Measurements from ENCODE around the gene PTMS.

PTMS gene

GRCh38 chr12:6790496-6791150 lies 24.5 kb downstream of the PTMS start:
- DNase-seq, result peak in 1 of 2 experiments; percentile 47

- DNase-seq, result no peak
These were observed 25.9 kb downstream of the PTMS start for GRCh38 chr12:6791931-6792520.

- no peak for DNase-seq
These were observed 26.5 kb downstream of the PTMS start for GRCh38 chr12:6792522-6793201.

- DNase-seq, result no peak
These were observed 28.9 kb downstream of the PTMS start for GRCh38 chr12:6795088-6795487.

DNA sequence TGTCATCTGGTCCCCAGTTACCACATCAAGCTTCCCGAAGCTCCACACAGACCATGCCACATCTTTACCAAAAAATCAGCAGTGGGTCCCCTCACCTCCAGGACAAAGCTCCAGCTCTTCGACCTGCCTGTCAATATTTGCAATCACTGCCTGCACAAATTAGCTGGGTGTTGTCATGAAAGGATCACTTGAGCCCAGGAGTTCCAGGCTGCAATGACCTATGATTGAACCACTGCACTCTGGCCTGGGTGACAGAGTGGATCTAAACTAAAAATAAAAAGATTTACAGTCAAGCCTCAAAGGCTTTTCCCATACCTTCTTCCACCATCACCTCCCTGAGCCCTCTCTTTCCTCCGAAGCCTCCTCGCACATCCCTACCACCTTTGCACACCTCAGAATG lies 30.4 kb downstream of the PTMS start:
- DNase-seq, result no peak

DNA sequence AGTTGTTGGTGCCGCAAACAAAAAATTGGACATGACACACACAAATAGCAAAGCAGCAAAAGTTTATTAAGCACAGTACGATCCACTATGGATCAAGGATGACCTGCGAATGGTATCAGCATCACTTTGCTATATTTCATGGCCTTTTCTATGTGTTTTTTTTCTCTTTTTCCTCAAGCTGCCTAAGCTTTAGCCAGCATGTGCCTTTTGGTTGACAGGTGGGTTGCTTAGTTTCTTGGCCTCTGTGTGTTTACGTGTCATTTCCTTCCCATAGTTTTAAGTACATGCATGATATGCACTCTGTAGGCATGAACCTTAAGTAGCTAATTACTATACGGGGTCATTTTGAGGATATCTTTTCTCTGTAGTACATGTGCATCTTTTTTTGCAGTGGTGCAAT lies 33.0 kb downstream of the PTMS start:
- DNase-seq, result no peak

GRCh38 chr12:6807170-6807569 lies 41.0 kb downstream of the PTMS start:
- no peak for DNase-seq

DNA sequence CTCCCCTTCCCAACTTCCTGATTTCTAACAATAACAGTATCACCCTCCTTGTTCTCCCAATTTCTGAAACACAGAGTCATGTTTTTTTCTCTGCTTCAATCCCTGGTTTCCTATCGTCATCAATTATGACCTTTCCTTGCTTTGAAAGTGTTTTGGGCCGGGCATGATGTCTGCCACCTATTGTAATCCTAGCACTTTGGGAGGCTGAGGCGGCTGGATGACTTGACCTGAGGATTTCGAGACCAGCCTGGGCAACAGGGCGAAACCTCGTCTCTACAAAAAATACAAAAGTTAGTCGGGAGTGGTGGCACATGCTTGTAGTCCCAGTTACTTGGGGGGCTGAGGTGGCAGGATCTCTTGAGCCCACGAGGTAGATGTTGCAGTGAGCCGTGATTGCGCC lies 42.9 kb downstream of the PTMS start:
- no peak for DNase-seq

GRCh38 chr12:6810758-6811157 lies 44.6 kb downstream of the PTMS start:
- no peak for DNase-seq

DNA sequence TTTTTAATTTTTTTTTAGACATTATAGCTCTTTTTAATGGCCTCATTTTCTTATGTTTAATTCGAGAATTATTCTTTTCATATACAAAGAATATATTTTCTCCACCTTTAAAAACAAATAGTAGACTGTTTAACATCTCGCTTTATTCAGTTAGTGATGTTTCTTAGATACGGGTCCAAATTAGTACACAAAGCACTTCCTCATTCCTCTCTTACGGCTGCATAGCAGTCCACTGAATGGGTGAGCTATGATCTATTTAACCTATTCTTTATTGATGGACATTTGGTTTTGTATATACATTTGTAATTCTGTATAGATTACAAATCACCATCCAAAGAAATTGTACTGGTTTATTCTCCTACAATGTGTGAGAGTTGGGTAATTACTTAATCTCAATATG lies 47.2 kb downstream of the PTMS start:
- DNase-seq, result no peak

DNA sequence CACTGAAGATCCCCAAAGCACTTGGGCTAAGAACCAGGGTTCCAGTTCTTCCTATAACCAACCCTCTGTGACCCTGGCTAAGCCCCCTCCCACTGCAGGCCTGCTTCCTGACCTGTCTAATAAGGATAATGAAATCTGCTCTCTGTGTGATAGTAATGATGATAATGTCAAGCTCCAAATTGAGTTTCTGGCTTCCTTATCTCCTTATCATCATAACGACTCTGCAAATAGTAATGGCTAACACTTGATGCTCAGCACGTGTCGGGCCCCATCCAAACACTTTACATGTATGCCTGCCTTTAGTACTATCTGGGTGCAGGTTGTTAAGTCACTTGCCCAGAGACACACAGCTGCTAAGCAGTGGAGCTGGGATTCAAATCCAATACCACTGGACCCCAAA lies 50.4 kb downstream of the PTMS start:
- no peak for DNase-seq

GRCh38 chr12:6817098-6817497 lies 50.9 kb downstream of the PTMS start:
- no peak for DNase-seq

DNA sequence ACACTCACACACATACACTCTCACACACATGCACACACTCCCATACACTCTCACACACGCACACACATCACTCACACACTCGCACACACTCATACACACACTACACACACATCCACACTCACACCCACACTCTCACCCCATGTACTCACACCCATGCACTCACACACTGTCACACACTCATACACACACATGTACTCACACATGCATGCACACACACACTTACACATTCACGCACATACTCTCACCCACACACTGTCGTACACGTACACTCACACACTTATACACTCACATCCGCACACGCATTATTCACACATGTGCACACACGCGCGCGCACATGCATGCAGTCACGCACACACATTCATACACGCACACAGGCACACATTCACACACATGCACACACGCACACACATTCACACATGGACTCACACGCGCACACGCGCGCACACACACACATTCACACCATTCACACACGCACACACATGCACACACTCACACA lies 51.5 kb downstream of the PTMS start:
- DNase-seq, result no peak

DNA sequence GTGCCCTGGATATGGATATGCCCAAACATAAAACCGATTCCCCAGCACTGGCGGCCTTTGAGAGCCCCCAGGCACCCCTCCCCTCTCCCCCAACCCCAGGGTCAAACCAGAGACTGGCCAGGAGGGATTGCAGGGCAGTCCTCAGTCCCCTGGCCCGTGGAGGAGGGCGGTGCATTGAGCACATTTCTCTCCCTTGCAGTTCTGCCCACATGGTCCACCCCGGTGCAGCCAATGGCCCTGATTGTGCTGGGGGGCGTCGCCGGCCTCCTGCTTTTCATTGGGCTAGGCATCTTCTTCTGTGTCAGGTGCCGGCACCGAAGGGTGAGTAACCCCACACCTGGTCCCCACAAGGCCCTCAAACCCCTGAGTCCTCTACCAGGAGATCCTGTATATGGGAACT lies 52.1 kb downstream of the PTMS start:
- no peak for DNase-seq

DNA sequence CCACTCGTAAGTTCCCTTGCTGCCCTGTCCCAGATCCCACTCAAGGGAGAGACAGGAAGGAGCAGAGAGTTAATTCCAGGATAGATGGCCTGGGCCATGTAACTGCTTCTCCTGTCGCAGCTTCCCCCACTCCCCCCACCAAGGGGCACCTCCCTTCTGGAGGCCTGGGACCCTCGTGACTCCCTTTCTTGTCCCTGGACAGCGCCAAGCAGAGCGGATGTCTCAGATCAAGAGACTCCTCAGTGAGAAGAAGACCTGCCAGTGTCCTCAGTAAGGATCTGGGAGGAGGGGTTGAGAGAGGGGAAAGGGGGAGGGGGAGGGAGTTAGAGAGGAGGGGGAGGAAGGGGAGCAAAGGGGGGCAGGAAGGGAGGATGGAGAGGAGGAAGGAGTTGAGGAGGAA lies 52.5 kb downstream of the PTMS start:
- no peak for DNase-seq

DNA sequence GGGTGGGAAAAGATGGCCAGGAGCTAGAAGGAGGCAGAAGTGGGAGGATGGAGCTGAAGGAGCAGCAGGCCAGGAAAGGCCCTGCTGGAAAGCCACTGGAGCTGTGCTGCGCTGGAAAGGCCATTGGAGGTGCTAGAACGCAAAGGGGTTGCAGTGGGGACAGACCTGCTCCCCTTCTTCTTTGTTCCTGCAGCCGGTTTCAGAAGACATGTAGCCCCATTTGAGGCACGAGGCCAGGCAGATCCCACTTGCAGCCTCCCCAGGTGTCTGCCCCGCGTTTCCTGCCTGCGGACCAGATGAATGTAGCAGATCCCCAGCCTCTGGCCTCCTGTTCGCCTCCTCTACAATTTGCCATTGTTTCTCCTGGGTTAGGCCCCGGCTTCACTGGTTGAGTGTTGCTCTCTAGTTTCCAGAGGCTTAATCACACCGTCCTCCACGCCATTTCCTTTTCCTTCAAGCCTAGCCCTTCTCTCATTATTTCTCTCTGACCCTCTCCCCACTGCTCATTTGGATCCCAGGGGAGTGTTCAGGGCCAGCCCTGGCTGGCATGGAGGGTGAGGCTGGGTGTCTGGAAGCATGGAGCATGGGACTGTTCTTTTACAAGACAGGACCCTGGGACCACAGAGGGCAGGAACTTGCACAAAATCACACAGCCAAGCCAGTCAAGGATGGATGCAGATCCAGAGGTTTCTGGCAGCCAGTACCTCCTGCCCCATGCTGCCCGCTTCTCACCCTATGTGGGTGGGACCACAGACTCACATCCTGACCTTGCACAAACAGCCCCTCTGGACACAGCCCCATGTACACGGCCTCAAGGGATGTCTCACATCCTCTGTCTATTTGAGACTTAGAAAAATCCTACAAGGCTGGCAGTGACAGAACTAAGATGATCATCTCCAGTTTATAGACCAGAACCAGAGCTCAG lies 53.2 kb downstream of the PTMS start:
- DNase-seq, result no peak

GRCh38 chr12:6820166-6820565 lies 54.0 kb downstream of the PTMS start:
- no peak for DNase-seq

All from activated CD4-positive, alpha-beta T cell treated with anti-CD3 and anti-CD28 coated beads, Interleukin-2, amount 50 U/mL, for 4 hours (primary cell).